NCI-H1436 (cell line): ENCODE results near the gene ST7.
"Not testable (repeated sequence)": the region's sequence is repeated elsewhere in the genome, so short reads cannot be mapped to it uniquely, and the experiment has no call there.

Experiments used
- DNase-seq: peaks from one replicate; lab custom pipeline; 2025; lab: John Stamatoyannopoulos, UW

ST7 gene

DNA sequence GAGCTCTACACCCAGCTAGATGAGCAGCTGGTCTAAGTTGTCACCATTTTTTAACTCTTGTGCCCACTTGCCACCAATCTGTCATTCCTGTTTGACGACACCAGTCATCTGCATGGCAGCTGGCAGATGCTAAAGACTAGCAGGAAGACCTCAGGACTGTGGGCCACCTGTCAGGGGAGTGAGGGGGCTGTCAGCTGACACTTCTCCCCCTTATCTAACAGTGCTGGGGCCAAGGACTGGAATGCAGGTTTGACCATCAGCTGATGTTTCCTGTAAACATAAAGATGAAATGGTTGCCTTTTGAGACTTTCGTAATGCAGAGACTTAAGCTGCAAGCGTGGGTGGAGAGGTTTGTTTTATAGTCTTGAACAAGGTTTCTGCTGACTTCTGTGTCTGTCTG, 276.0 kb downstream of the ST7 start:
- no peak for DNase-seq

DNA sequence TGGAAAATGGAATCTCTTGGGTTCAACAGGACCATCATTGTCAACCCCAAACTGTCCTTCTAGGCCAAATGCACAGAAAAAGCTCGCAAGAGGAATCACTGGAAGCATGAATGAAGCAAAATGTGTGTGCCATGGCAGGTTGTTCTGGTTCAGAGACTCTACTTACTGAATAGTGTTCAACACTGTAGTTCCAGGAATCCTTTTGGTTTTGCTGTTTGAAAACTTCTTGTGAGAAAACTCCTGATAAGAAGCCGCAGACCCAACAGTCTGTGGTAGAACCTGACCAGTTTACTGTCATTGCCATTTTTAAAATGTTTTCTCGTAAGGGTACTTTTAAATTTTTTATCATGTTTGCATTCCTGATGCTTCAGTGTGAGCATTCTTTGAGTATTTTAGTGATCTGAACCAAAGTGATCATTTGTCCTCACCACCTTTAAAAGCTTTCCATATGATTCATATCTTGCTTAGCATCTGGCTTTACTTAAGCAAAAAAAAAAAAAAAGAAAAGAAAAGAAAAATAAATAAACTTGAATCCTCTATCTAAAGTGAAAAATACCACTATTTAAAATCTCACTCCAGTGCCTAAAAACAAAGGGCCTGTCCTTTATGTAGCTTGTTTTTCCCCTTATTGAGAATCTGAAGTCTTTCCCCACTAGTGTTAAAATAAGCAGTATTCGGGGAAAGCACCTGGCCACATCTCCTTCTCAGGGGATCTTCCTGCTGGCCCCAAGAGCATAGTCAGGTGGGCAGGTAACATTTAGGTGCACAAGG, 277.2 kb downstream of the ST7 start:
- no peak for DNase-seq

DNA sequence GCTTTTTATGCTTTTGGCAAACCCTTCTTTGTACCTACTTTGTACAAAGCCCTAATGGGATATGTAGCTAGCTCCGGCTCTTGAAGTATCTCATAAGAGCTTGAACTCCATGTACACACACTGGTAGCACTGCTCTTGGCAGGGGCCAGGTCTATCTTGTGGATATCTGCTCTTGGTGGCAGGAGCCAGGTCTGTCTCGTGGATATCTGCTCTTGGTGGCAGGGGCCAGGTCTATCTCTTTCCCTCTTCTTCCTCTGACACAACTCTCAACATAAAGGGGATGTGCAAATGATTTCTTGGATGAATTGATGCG, 277.7 kb downstream of the ST7 start:
- DNase-seq = no peak

DNA sequence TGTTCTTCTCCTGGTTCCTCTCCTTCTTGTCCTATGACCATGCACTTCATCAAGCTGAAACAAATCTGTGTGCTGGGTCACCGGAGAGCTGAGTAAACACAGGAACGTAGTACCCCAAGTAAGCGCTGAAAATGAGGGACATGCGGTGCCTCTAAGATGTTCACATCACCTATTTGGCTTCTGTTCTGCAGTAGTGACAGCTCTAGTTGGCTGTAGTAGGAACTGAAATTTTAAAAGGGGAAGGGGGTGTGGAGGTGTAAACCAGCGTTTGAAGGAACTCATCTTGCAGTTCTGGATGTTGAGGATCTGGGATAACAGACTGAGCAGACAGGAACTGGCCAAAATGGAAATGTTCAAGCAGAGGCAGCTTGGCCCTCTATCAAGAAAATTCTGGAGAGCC, 284.3 kb downstream of the ST7 start:
- DNase-seq = no peak

DNA sequence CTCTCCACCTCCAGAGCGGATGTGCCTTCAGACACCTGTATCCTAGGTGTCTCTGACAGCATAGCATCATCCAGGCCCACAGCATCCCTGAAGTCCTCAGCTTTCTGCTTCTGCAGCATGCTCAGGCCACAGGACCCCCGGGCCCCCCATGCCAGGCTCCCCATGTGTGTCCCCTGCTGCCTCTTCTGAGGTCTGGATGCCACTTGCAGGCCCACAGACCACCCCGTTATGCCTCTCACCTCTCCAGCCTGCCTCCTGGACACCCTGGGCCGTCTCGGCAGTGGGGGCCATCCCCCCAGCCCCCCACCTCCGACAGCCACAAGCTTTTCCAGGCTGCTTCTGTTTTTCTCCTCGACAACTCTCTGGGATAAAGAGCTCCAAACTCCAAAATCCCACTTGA, 285.2 kb downstream of the ST7 start:
- no peak for DNase-seq

DNA sequence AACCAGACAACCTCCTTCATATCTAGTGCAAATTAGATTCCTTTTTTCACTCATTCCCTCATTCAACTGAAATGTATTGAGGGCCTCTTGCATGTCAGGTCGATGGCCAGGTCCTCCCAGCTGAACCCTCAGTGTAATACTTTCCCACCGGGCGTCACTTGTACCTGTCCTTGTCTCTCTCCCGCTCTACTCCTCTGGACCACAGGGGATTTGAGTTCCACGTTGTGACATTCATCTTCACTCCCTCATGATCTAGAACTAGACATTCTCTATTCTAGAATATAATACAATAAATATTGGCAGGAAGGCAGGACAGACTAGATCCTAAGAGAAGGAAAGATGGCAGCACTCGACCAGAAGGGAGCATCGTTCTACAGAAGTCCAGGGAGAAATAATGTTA, 285.6 kb downstream of the ST7 start:
- no peak for DNase-seq

DNA sequence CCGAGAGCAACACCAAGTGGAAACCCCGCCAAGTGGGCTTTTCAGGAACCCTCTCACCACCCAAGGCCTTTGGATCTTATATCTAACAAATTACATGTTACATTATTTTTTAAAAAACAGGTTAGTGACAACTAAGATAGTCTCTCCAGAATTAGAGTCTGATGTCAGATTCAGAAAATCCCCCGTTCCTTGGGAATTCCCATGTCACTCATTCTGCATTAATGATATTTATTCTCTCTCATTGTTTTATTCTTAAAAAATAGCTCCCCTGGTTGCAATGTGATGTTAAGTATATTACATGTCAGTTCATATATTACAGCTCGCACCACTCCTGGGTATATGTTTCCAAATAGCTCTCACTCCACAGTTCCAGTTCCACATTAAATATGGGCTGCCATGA, 287.8 kb downstream of the ST7 start:
- DNase-seq = no peak

DNA sequence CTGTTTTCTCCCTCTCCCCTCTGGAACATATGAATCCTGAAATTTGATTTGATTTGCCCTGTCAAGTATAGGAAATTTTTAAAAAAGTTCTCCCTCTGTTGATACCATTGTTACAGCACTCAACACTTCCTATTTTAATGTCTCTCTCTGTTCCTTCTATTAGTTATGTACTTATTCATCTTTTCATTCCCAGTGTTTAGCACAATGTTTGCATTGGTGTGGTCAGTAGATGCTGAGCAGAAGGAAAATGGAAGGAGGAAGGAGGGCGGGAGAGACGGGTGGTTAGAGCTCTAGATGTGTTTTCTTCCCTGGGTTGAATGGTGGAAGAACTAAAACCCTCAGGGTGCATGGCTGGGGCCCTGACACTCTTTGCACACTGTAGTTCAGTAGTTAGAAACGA, 290.1 kb downstream of the ST7 start:
- no peak for DNase-seq

DNA sequence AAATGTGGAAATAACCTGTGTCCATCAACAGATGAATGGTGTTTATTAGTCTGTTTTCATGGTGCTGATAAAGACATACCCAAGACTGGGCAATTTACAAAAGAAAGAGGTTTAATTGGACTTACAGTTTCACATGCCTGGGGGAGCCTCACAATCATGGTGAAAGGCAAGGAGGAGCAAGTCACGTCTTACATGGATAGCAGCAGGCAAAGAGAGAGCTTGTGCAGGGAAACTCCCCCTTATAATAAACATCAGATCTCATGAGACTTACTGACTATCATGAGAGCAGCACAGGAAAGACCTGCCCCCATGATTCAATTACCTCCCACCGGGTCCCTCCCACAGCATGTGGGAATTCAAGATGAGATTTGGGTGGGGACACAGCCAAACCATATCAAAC, 292.4 kb downstream of the ST7 start:
- not testable (repeated sequence) for DNase-seq

DNA sequence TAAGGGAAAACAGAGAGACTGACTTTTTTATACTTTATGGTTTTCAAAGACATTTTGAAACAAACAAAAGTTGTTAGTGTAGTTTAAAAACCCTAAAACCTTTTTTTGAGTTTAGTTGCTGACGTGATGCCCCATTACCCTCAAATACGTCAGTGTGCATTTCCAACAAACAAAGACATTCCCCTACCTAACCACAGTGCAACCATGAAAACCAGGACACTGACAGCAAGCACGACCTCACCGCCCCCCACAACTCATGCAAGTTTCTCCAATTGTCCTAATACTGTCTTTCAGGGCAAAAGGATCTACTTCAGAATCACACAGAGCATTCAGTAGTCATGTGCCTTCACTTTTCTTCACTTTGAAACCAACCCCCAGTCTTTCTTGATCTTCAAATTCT, 294.5 kb downstream of the ST7 start:
- DNase-seq = no peak

DNA sequence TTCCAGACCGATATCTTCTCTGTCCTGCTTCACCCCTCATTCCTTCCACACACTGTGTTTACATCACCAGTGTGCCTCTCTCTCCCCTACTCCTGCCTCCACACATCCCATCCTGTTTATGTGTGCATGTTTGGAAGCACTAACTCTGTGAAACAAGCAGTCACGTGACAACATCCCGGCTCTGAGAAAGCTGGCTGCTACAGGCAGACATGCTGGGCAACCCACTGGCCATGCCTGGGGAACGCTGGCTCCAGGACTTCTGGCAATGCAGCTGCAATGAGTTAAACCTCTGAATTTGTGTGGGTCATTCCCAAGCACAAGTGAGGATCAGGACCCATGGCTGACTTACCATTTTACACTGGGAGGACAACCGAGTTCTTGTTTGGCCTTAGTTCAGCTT, 295.5 kb downstream of the ST7 start:
- DNase-seq = no peak

DNA sequence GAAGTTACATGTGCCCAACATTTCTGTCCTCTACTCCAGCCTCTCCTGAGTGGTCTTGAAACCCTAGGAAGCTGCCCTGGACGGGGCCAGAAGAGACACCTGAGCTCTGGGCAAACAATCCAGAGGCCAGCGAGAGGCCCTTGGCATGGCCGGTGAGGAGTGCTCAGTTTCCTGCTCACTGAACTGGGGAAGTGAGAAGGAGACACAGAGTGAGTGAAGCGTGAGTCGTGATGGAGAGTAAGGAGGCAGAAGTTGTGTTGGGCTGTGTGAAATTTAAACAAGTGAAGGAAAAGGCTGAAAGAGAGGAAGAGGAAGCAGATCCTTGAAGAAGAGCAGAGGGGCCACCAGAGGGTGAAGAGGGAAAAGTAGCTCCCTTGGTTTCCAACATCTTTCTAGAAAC, 296.4 kb downstream of the ST7 start:
- DNase-seq = no peak

DNA sequence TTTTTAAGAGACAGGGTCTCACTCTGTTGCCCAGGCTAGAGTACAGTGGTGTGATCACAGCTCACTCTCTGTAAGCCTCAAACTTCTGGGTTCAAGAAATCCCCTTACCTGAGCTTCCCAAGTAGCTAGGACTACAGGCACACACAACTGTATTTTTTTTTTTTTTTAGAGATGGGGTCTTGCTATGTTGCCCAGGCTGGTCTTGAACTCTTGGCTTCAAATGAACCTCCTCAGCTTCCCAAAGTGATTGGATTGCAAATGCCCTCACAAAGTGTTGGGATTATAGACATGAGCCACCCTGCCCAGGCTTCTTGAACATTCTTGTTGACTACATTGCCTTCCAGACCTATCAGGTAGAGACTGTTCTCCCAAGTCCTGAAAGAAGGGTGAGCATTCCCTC, 296.9 kb downstream of the ST7 start:
- no peak for DNase-seq

DNA sequence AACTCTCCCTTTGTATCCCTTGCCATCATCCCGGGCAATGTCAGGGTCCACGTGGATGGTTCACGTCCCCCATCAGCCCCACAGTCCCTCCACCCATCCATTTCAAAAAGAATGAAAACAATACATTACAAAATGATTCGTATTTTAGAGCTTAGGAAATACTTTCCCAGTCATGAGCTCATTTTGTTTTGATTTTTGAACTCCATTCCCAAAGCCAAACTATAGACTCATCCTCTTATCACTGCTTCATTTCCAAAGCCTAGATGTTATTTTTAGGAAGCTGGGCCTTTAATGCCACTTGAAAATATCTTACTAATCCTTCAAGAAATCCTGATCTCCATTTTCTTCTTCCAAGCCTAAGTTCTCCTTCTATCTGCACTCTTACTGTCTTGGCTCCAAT, 297.5 kb downstream of the ST7 start:
- DNase-seq = no peak

DNA sequence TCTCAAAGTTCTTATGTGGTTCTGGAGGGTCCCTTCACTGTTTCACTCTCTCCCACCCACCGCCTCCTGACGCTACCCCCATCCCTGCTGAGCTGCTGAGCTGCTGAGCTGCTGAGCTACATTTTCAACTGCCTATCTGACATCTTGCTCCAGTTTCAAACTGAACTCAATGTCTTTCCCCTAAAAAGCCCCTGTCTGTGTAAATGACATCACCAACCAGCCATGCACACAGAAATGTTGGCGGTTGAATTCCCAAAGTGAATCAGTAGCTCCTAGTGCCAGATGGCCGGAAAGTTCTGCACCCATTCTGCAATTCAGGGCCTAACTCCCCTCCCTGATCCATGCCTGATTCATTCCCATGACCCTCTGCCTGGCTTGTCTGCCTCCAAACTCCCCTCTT, 298.4 kb downstream of the ST7 start:
- no peak for DNase-seq

DNA sequence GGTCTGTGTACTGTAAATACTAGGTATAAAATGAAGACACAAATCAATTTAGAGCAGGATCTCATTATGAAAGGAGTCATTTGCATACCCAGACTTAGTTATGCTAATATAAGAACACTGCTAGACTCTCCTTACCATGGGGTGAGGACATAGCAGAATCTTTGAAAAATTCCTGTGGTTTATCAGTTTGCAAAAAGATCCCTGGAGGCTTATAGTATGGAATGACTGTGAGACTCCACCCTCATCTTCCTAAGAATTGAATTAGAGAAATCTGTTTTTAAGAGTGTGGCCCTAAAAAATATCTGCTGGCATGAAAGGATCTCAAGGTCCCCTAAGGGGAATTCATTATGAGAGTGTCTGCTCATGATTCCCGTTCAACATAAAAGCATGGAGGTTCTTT, 306.3 kb downstream of the ST7 start:
- no peak for DNase-seq

DNA sequence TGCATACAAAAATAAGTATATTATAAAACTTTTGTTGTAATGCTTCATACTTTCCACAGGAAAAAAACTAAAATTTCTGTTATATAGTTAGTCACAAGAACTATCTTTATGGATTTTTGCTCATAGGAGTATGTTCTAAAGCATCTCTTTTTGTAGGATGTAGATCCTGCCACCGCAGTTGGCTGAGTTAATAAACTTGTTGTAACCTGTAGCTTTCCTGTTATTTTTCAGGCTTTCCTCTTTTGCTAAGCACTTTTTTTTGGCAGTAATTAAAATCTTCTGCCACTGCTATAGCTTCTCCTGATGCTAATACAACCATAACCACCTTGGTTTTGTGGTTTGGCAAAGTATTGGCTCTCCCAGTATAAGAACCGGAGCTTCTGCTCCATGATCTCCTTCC, 309.2 kb downstream of the ST7 start:
- DNase-seq = no peak

DNA sequence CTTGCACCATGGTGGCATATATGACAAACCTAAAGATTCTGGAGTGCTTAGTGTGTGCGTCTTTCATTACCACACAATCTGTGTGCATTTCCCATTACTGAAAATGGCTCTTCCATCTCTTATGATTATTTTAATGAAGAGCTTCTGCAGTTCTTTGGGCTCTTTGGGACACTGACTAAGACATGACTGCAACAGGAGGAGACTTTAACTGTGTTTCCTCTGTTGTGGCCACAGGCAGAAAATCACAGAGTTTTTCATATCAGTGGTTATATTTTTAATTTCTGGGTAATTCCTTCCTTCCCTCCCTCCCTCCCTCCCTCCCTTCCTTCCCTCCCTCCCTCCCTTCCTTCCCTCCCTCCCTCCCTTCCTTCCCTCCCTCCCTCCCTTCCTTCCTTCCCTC, 311.4 kb downstream of the ST7 start:
- DNase-seq = no peak

DNA sequence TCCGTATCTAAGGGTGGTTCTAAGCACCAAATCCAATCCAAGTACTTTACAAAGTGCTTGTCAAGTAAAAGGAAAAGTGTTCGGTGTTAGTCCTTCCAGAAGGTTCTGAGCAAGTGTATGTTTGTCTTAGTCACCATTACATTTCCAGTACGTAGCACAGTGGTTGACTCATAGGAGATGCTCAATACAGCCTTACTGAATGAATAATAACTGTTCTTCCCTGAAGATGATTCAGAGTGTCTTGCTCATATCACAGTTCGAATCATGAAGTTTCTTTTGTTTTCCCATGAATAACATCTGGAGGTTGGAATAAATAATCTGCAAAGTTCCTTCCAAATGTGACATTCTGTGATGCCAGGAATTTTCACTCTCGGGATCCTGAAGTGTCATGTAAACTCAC, 316.1 kb downstream of the ST7 start:
- no peak for DNase-seq

DNA sequence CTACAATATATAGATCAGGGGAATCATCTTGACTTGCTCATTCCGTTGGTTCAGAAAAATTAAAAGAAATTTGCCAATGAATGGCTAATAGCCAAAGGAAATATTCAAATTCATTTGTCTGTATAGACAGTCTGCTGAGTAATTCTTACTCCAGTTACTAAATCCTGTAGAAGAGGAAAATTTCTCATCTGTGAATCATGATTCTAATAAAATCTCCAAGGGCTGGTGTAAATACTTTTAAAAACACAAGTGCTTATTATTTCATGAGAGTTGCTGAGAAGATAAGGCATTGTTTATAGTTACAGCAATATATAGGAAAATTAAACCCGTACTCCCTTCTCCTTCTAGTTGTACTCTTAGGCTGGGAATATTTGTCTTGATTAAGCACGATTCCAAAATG, 316.6 kb downstream of the ST7 start:
- no peak for DNase-seq

DNA sequence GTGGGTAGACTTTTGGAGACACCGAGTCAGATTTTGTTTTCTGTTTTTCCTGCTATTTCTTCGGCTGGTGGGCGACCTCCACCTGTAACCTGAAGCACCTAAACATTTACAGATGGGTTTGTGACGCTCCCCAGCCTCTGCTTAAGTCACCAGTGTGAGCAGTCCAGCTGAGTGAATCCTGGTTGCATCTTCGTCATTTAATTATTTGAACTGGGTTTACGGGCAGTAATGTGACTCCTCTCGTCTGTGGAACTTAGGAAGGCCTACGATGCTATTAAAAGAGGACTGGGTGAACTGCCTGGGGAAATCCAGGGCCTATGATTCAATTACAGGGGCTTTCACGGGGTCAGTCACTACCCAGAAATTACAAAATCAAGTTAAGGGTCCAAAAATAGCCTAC, 317.1 kb downstream of the ST7 start:
- DNase-seq = no peak

DNA sequence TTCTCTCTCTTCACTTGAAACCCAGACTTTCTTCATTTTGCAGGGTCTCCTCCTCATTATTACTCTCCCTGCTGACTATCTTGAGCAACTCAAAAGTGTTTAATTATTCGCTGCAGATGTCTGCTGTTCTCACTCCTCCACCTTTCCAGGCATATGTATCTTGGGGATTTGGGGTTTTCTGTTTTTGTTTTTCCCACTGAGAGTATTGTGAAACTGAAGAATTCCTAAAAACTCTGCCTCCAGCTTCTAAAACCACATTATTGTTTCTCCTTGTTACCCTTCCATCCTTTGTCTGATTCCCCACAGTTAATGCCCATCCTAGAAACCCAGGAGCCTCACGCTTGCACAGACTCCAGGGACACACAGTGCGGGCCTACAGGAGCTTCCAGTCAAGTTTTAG, 318.3 kb downstream of the ST7 start:
- DNase-seq = no peak

DNA sequence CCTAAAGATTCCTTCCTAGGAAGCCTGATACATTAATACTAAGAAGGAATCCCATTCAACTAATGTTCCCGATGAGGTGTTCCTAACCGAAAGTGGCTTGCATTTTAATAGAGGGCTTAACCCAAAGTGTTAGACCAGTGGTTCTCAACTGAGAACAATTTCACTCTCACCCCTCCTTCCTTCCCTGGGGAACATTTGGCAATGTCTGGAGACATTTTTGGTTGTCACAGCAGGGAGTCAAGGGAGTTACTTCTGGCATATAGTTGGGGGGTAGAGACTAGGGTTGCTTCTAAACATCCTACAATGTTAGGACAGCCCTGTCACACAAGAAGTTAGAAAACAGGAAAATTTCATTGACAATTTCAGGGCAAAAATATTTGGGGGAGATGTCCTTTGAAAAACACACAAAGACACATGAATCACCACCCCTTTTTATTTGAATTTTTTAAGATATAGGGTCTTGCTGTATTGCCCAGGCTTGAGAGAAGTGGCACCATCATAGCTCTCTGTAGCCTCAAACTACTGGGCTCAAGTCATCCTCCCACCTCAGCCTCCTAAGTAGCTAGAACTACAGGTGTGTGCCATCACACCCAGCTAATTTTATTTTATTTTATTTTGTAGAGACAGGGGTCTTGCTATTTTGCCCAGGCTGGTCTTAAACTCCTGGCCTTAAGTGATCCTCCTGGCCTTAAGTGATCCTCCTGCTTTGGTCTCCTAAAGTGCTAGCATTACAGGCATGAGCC, 318.9 kb downstream of the ST7 start:
- no peak for DNase-seq

DNA sequence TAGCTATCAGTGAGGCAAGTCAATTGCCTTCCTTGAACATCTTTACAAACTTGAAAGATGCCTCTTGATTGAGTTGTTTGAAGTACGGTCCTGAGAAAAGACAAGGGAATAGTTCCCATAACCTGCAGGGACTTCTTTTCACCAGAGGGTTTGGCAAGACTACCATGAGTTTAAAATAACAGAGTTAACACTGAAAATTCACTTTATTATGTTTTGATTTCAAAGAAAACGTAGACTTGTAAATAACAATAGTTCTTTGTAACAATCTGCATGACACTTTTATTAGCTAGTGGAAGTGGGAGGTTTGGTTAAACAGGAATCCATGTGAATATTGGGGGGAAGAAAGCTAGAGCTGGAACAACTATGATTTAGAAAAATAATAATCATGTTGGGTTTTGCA, 320.0 kb downstream of the ST7 start:
- no peak for DNase-seq
